SHP77 treated with DMSO at 0.1 percent for 48 hours (cell line): ENCODE results near the gene C5.

Experiments used
- DNase-seq: peaks from one replicate; lab custom pipeline; 2025; lab: John Stamatoyannopoulos, UW

Gene C5

DNA sequence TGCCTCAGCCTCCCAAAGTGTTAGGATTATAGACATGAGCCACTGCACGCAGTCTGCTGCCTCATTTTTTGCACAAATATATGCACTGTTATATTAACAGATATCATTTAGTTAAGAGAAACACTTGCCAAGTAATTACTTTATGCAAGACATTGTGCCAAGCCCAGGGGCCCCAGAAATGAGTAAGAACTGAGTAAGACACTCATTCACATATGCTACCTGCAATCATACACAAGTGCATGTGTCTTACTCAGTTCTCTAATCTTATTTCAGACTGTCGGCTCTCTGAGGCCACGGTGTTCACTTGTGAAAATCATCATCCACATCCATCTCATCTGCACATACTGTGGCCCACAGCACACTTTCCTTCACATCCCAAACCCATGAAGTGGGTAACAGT lies 139.4 kb downstream of the C5 start:
- DNase-seq = no peak

DNA sequence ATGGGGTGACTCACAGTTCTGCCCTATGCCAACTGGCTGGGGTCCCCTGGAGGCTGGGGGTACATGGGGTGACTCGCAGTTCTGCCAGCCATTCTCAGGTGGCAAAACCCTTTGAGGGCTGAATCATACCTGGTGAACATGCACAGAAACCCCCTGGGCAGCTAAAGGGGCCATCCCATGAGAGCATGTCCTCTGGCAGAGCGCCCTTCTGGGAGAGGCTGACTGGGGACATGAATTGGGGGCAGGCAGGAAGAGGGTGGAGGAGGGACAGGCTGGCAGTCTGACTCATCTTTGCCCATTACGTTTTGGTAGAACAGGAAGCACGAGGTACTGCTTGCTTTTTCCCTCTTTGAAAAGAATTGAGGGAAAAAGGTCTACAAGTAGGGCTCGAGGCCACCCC lies 140.2 kb downstream of the C5 start:
- no peak for DNase-seq

- DNase-seq = no peak
These were observed 144.5 kb downstream of the C5 start for GRCh38 chr9:120905315-120906164.

GRCh38 chr9:120904978-120905301 lies 145.1 kb downstream of the C5 start:
- no peak for DNase-seq

- DNase-seq = no peak
These were observed 145.8 kb downstream of the C5 start for GRCh38 chr9:120904061-120904977.

DNA sequence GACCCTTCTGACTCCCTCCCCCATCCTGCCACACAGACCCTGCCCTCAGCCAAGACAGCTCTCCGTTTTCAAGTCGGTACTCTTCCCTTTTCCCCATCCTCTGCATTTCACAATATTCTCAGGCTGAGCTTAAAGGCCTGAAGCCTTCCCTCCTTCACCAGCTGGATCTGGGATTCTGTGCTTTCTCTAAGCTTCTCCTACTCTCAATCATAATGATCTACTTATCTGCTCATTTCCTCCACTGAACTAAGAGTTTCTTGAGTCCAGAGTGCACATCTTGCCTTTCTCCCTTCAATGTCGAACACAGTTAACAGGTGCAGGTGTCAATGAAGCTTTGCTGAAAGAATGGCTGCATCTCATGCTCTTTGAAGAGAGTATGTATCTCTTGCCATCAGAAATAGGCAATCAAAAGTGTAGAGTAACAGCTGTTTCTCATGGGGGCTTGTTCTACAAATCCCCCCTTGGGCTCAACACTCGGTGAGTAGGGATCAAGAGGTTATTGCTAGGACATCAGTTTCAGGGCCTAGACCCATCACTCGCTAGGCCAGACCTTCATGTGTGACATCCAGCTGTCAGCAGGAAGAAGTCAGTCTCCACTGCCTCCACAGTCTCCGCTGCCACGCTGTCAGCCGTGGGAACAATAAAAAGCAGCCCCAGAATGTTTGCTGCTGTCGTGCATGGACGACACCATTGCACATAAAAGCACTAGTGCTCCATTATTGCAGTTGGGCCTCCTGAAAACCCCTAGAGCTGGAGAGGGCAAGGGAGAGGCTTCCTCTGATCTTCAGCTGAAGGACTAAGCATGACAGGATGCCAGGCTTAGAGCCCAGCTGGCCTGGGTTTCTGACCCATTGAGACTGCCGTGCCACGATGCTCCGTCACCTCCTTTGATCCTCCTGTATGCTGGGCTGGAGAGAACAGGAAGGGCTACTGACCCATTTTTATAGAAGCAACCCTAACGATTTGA lies 147.2 kb downstream of the C5 start:
- DNase-seq = no peak
